Left renal cortex interstitium (tissue), 4 donors: ENCODE results near the gene LRP2. TPM values are rescaled to one million over a fixed set of nuclear protein-coding genes. Genes with fewer than 3 reads are reported as not detected.

Experiments
- DNase-seq, 4 donors: peaks; one replicate each; pipeline ENCODE4 v3.0.0-alpha.2; 2013; ENCODE audit warnings: low read depth in 4 of 4, low spot score in 2 of 4, missing footprints in 1 of 4
- polyA plus RNA-seq, 4 donors: library from polyadenylated mRNA; unstranded; fragments of 120-200 nt; gene quantifications; one replicate each; pipeline ENCODE4 v1.2.1, GENCODE V29; 2013; ENCODE audit not compliant: insufficient read length in 4 of 4

The LRP2 gene
- polyA plus RNA-seq, 4 donors: 90.5 to 211 (median 153) TPM

- DNase-seq: no peak
Observed at GRCh38 chr2:169104848-169105247, 257.5 kb downstream of the LRP2 start.

DNA sequence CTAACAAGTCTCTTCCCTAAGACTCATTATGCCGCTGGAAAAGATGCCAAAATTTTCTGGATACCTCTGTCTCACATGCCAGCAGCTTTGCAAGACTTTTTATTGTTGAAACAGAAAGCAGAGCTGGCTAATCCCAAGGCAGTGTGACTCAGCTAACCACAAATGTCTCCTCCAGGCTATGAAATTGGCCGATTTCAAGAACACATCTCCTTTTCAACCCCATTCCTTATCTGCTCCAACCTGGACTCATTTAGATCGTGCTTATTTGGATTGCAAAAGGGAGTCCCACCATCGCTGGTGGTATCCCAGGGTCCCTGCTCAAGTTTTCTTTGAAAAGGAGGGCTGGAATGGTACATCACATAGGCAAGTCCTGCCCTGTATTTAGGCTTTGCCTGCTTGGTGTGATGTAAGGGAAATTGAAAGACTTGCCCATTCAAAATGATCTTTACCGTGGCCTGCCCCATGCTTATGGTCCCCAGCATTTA lies 266.7 kb downstream of the LRP2 start:
- DNase-seq: no peak

- no peak for DNase-seq
Observed at GRCh38 chr2:169094676-169095075, 267.7 kb downstream of the LRP2 start.

GRCh38 chr2:169093535-169093934 lies 268.8 kb downstream of the LRP2 start:
- no peak for DNase-seq

DNA sequence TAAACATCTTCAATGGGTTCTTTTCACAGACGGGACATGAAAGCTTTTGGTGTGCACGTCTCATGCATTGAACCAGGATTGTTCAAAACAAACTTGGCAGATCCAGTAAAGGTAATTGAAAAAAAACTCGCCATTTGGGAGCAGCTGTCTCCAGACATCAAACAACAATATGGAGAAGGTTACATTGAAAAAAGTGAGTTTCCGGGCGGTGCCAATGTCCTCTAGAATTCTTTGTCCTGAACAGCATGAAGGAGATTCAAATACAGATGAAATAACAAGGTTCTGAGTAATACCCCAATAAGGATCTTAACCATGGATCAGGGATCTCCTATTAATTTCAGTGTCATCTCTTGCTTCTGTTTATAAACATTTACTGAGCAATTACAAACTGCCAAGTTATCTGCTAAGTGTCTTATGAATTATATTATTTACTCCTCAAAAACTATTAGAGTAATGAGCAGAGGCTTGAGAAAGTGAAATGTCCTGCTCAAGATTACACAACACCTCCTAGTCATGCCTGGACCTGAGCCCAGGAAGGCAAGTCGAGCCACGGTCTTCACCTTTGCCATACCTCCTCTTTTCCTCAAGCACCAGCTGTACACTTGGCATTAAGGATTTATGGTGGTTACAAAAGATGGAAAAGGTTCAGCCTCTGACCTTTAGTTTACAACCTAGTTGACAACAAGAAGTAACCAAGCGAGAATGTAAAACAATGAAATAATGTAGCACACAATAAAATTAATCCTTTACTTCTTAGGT lies 270.4 kb downstream of the LRP2 start:
- no peak for DNase-seq

- DNase-seq: no peak
Observed at GRCh38 chr2:169091256-169091655, 271.1 kb downstream of the LRP2 start.

GRCh38 chr2:169090133-169090820 lies 272.1 kb downstream of the LRP2 start:
- no peak for DNase-seq

DNA sequence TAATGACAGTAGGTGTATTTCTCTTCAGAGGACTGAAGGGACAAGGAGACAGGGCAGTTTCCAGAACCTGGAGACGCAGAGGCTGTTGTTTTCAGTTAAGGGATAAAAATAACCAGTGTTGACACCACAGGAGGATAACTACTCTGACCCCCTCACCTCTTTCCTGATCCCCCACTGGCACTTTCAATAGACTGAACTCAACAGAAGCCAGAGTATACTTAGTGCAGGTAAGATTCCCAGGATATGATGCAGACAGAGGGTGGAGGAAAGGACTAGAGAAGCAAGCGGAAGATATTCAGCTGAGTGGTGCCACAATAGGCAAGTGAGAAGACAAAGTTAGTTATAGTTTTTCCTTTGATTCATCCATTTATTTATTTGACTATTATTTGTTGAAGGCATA lies 273.2 kb downstream of the LRP2 start:
- no peak for DNase-seq

- DNase-seq: no peak
Observed at GRCh38 chr2:169087757-169088379, 274.5 kb downstream of the LRP2 start.

DNA sequence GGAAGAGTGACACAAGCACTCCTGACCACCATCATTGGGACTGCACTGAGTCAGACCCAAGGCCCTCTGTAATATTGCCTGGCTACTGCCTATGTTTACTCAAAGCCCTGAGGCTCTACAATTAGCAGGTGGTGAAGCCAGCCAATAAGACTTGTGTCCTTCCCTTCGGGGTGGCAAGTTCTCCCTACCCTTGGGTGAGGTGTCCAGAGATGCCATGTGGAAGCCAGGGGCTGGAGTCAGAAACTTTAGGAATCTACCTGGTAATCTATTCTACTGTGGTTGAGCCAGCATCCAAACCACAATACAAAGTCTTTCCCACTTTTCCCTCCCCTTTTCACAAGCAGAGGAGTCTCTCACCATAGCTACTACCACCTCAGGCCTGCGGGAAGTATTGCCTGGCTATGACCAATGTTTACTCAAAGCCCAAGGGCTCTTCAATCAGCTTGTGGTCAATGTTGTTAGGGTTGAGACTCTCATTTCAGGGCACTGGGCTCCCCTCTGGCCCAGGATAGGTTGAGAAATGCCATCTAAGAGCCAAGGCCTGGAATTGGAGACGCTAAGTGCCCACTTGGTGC lies 275.4 kb downstream of the LRP2 start:
- DNase-seq: no peak

DNA sequence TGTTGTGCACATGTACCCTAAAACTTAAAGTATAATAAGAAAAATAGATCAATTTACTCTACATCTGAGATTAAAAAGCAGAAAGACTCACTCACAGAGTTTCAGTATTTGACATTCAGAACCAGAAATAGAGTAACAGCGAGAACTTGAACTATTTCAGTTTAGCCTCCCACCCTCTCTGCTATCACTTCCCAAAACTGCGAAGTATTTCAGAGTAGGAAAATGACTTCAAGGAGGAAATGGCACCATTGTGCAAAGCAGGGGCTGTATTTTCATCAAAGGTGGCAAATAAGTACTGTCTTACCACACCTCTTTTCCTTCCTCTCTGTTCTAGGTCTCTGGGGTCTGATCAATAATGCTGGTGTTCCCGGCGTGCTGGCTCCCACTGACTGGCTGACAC lies 279.3 kb downstream of the LRP2 start:
- DNase-seq: no peak

DNA sequence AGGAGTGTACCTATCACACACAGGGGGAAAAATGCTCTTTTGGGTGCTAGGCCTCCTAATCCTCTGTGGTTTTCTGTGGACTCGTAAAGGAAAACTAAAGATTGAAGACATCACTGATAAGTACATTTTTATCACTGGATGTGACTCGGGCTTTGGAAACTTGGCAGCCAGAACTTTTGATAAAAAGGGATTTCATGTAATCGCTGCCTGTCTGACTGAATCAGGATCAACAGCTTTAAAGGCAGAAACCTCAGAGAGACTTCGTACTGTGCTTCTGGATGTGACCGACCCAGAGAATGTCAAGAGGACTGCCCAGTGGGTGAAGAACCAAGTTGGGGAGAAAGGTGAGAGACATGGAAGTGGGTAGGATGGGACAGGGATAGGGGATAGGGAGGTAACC lies 280.8 kb downstream of the LRP2 start:
- no peak for DNase-seq

- DNase-seq: no peak
Observed at GRCh38 chr2:169080250-169081069, 281.9 kb downstream of the LRP2 start.

DNA sequence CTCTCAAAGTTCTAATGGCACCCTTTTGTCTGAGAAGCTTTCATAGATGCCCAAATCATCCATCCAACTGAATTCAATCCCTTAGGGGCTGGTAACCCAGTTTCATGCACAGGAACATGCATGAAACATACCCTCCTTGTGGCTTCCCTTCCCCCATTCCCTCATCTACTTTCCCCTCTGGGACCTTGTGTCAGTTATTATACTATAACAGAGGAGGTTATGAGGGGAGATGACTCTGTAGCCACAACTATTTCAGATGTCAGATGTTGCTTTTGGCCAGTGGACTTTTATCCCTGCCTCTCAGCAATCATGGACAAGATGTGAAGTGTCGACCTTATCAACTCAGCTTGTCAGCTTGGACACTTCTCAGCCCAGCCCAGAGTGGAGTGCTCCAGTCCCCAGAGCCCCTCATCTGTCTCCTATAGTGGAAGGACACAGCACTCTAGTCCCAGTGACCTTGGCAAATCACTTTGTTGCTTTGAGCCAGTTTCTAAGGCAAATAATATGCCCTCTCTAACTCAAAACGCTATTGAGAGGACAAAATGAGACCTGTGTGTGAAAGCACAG lies 284.6 kb downstream of the LRP2 start:
- no peak for DNase-seq

Other genes with a start within 250 kb of the LRP2 start
- gene BBS5, start 117.0 kb upstream of the LRP2 start, polyA plus RNA-seq: 10 to 100 TPM; 10.6 to 18.3 (median 14.0) TPM
- 1 to 10 TPM in 3 of 4 donors, under 1 TPM in 1; 0.76 to 2.7 (median 1.5) TPM for gene KLHL41, start 147.2 kb upstream of the LRP2 start, polyA plus RNA-seq
- gene FASTKD1, start 211.3 kb upstream of the LRP2 start, polyA plus RNA-seq: 10 to 100 TPM; 26.8 to 47.3 (median 36.4) TPM
- 100 to 1,000 TPM in 3 of 4 donors, 10 to 100 TPM in 1; 84.1 to 111 (median 102) TPM for gene PPIG, start 221.8 kb upstream of the LRP2 start, polyA plus RNA-seq